OCI-LY1 (cell line): ENCODE measurements around the gene DNALI1.

Experiments
- EZH2 ChIP-seq: fragments of 200-600 bp; sonication (generic), shearing (Covaris generic); IDR thresholded peaks from 2 replicates; pipeline ENCODE4 v1.8.0; 2017; ENCODE audit warnings: borderline replicate concordance, mixed run types, mild to moderate bottlenecking, antibody characterized with exemption, low read length, moderate library complexity, mixed read lengths
- TF ChIP-seq, protein P1 (sequence below): fragments of 200-600 bp; sonication (generic), shearing (Covaris generic); IDR thresholded peaks from 2 replicates; pipeline ENCODE4 v1.5.1; 2017; ENCODE audit warnings: mild to moderate bottlenecking, antibody characterized with exemption, low read length, moderate library complexity, mixed read lengths

DNA sequence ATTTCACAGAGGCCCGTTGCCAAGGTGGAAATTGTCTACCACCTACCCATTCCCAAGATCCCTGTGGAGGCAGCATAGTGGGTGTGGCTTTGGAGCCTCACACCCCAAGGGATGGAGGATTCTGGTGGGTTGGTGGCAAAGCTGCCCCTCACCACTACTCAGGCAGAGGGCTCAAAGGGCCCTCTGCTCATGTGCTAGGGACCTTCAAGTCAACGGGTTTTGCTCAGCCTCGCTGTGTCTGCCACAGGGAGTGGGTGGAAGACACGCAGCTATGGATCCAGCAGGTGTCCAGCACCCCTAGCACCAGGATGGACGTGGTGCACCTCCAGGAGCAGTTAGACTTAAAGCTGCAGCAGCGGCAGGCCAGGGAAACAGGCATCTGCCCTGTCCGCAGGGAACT lies 2.3 kb downstream of the DNALI1 start:
- TF ChIP-seq, protein P1, sequence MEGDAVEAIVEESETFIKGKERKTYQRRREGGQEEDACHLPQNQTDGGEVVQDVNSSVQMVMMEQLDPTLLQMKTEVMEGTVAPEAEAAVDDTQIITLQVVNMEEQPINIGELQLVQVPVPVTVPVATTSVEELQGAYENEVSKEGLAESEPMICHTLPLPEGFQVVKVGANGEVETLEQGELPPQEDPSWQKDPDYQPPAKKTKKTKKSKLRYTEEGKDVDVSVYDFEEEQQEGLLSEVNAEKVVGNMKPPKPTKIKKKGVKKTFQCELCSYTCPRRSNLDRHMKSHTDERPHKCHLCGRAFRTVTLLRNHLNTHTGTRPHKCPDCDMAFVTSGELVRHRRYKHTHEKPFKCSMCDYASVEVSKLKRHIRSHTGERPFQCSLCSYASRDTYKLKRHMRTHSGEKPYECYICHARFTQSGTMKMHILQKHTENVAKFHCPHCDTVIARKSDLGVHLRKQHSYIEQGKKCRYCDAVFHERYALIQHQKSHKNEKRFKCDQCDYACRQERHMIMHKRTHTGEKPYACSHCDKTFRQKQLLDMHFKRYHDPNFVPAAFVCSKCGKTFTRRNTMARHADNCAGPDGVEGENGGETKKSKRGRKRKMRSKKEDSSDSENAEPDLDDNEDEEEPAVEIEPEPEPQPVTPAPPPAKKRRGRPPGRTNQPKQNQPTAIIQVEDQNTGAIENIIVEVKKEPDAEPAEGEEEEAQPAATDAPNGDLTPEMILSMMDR = no peak
- no peak for TF ChIP-seq EZH2
